Ectodermal cell (in vitro differentiated cells): ENCODE measurements around the gene RASSF8.
A peak's percentile ranks its signal among the peaks of the same experiment; 100 is the strongest.

Source experiments
- H3K27ac ChIP-seq: 2 replicates; pipeline ENCODE4 v1.7.0; 2013; ENCODE audit warnings: mild to moderate bottlenecking, low read depth, low read length; ENCODE audit not compliant: insufficient read depth, poor library complexity, severe bottlenecking
- H3K27me3 ChIP-seq: 2 replicates; pipeline ENCODE4 v1.7.0; 2013; ENCODE audit warnings: mild to moderate bottlenecking, low read length; ENCODE audit not compliant: insufficient read depth, control insufficient read depth, poor library complexity, severe bottlenecking
- H3K36me3 ChIP-seq: one replicate; pipeline ENCODE4 v1.7.0; 2013; ENCODE audit warnings: low read length; ENCODE audit not compliant: control insufficient read depth, insufficient read depth
- H3K4me1 ChIP-seq: one replicate; pipeline ENCODE4 v1.7.0; 2013; ENCODE audit warnings: low read length; ENCODE audit not compliant: control insufficient read depth, insufficient read depth
- H3K4me3 ChIP-seq: 2 replicates; pipeline ENCODE4 v1.7.0; 2013; ENCODE audit warnings: low read depth, low read length, control low read depth; ENCODE audit not compliant: insufficient read depth
- H3K9me3 ChIP-seq: 2 replicates; pipeline ENCODE4 v1.7.0; 2013; ENCODE audit warnings: mild to moderate bottlenecking, low read length, moderate library complexity; ENCODE audit not compliant: control insufficient read depth
- WGBS, 2 experiments: methylation state at CpG; one replicate each; pipeline ENCODE4 v1.1.7; 2013; ENCODE audit warnings: missing lambda C conversion rate in 2 of 2; 5-methylcytosine and 5-hydroxymethylcytosine counted together

RASSF8 gene

DNA sequence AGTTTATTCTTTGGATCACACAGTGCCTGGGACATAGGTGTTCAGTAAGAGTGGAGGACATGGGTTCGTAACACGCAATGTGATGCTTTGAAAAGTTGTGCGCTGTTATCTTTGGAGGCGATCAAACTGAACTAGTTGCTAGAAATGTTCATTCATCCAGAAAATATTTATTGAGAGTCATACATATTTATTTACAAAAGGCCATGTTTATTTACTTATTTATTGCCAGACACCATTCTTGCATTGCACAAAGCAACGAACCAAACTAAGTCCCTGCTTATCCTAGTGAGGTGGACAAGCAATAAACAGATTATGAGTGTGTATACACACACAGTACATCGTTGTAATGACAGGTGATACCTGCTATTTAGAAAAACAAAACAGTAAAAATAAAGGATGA lies 153.8 kb downstream of the RASSF8 start:
- H3K36me3 ChIP-seq: no peaks in the 10 kb centered on the region
- no peak overlapping the region for H3K4me3 ChIP-seq
- H3K4me1 ChIP-seq: peaks cover 18% of the 10 kb centered on the region
- H3K27ac ChIP-seq: no peak overlapping the region
- no peaks in the 10 kb centered on the region for H3K9me3 ChIP-seq
- WGBS, 2 experiments: 84 to 97% methylated on average over 4 to 6 of the region's 6 CpGs
- peaks cover 47% of the 10 kb centered on the region for H3K27me3 ChIP-seq

DNA sequence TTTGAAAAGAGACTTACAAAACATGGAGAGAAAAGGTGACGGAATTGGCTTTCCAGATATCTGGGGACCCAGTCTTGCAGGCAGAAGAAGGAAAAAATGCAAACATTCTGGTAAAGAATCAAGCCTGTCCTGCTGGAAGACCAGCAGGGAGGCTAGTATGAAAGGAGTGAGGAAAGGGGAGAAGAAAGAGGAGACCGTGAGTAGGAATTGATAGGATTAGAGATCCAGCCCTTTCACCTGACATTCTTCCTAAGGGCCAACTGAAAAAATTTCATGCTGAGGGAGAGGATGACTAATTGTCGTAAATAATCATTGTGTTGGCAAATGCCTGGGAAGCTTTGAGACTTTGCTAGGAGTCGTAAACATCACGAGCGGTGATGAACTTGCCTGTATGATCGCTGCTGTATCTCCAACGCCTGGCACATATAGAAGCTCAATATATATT lies 154.2 kb downstream of the RASSF8 start:
- no peak overlapping the region for H3K27ac ChIP-seq
- 3 to 5% methylated on average over 7 to 8 of the region's 8 CpGs for WGBS, 2 experiments
- H3K4me3 ChIP-seq: no peak overlapping the region
- H3K27me3 ChIP-seq: peaks cover 47% of the 10 kb centered on the region
- H3K36me3 ChIP-seq: no peaks in the 10 kb centered on the region
- peaks cover 18% of the 10 kb centered on the region for H3K4me1 ChIP-seq
- no peaks in the 10 kb centered on the region for H3K9me3 ChIP-seq

DNA sequence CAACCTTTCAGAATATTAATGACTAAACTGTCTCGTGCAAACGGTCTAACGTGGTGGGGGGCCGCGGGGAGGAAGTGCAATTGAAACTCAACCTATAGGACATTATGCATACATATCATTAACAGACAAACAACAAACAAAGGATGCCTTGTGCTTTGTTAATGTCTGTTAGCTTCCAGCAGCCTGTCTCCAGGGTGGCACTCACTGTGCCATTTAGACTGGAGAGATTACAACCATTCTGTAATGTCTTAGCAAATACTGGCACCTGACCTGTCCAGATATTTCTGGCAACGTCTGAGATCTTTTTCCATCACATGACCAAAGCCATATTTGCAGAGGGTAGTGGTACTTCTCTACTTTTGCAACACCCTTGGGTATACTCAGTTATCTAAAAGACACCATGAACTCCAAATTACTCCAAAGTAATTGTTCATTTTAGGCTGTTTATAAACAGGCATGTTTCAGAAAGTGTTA lies 154.7 kb downstream of the RASSF8 start:
- no peaks in the 10 kb centered on the region for H3K36me3 ChIP-seq
- H3K27me3 ChIP-seq: peaks cover 47% of the 10 kb centered on the region
- peak overlapping the region; percentile 54 for H3K4me3 ChIP-seq
- H3K27ac ChIP-seq: no peak overlapping the region
- WGBS, 2 experiments: 0 to 4% methylated on average over 6 of the region's 6 CpGs
- peaks cover 18% of the 10 kb centered on the region for H3K4me1 ChIP-seq
- no peaks in the 10 kb centered on the region for H3K9me3 ChIP-seq

DNA sequence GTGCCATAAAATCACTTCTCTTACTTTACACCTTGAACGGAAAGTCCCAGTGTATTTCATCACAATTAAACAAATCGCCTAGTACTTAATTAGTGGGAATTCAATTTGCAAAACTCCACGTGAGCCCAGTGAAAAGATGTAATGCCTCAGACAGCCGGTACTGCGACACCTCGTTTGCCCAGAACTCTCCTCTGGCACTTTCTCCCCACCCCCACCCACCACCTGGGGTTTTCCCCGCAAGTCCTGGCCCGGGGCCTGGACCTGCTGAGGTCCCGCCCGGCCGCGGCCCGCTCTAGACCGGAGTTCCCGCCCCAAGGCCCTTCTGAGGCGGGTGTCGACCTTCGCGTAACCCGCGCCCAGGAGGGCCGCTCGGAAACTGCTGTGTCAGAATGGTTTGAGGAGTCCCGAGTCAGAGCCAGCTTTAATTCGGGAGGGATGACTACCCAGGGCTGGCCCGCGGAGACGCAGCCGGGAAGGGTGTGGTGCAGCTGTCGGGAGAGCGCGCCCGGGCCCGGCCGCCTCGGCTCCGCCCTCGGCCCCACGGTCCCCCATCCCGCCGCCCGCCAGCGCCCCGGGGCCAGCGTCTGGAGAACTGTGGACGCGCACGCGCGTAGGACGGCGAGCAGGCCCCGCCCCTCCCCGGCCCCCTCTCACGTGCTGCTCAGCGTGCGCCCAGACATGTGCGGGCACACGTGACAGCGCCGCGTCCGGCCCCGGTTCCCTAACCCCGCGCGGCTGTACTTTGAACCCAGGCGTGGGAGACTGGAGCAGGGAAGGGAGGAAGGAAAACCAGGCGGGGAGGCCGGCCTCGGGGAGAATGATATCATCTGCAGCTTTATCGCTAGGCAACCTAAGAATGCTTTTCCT lies 155.6 kb downstream of the RASSF8 start:
- H3K4me3 ChIP-seq: peak overlapping the region; percentile 54
- peaks cover 47% of the 10 kb centered on the region for H3K27me3 ChIP-seq
- WGBS, 2 experiments: 0 to 1% methylated on average over 72 of the region's 72 CpGs
- H3K9me3 ChIP-seq: no peaks in the 10 kb centered on the region
- H3K27ac ChIP-seq: peak overlapping the region; percentile 30
- H3K36me3 ChIP-seq: no peaks in the 10 kb centered on the region
- peaks cover 18% of the 10 kb centered on the region for H3K4me1 ChIP-seq

DNA sequence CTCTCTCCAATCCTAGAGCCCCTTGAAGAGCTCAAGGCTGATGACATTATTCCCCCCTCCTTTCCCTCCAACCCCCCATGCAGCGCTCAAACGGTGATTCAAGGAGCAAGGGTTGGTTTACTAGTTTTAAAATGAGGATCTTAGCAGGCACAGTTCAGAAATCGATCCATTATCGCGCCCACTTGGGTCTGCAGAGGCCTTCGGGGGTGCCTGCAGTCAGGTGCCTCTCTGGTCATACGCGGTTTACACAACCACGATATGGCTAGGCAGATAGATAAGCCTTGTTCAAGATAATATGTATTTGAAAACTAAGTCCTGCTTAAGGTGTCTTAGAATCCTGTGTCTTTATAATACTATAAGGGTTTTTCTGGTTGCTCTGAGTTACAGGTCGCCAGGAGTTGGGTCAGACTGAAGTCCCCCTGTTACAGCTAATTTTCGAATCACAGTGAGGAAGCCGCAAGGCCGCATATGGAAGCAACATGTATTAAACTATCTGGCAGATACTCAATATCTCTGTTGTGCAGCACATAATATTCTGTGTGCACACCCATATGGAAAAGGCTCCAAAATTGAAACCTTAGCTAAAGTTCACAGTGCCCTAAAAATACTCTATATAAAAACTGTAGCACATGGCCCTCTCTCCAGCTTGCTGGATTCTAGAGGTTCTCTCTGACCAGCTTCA lies 156.4 kb downstream of the RASSF8 start:
- Histone ChIP-seq H3K27me3 (peaks cover 52% of the 10 kb centered on the region), H3K4me3 (peak overlapping the region; percentile 54), H3K36me3 (no peaks in the 10 kb centered on the region), H3K27ac (no peak overlapping the region), H3K4me1 (peaks cover 18% of the 10 kb centered on the region), H3K9me3 (no peaks in the 10 kb centered on the region)
- WGBS, 2 experiments: 58 to 60% methylated on average over 13 of the region's 13 CpGs

DNA sequence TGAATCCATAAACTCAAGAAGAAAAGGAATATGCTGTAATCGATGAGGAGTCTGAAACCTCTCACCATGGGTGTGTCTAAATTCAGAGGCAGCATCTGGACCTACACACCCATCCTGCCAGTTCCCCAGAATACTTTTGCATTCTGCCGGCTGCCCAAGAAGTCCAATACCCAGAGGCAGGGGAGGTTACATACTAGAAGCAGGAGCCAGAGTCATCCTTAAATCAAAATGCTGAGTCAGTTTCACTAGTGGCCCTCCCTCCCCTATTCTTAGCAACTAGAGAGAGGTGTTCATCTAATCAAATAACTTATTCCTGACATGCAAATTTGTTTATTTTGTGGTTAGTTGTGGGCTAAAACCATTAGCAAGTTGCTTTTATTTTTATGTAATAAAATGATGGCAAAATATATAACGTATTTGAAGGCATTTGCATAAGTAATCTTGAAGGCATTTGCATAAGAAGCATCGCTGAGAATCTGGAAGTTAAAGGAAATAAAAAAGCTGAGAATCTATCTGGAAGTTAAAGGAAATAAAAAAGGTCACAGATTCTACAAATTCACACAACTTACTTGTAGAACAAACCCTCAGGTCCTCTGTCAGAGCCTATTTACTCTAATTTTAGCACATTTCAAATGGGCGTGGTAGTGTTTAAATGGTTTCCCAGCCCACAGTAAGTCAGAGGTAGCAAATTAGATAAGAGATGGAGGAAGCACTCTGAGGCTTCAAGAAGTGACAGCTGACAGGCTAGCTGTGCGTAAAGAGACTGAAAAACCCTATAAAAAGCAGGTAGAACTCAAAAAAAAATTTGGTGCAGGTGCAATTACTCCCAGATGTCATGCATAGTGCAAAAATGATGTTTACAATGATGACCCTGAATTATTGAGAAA lies 158.6 kb downstream of the RASSF8 start:
- WGBS, 2 experiments: 60 to 66% methylated on average over 6 of the region's 6 CpGs
- no peak overlapping the region for H3K27ac ChIP-seq
- H3K9me3 ChIP-seq: no peaks in the 10 kb centered on the region
- no peak overlapping the region for H3K4me3 ChIP-seq
- H3K27me3 ChIP-seq: peaks cover 74% of the 10 kb centered on the region
- no peaks in the 10 kb centered on the region for H3K36me3 ChIP-seq
- peaks cover 23% of the 10 kb centered on the region for H3K4me1 ChIP-seq

DNA sequence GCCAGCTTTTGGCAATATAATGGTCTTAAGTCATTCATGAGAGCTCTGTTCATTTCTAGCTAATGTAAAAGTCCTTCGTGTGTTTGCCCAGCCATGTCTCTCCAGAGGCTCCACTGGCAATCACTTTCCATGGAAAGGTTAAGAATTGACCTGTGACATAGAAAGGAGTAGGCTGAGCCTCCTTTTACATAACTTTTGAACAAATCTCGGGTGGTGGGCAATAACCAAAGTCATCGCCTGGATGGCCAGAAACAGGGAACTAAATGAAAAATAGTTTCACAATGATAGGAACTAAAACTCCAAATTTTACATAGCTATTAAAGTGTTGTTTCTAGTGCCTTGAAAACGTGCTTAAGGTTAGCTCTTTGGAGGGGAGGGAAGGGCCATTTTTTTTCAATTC lies 159.8 kb downstream of the RASSF8 start:
- 81 to 95% methylated on average over 2 to 3 of the region's 4 CpGs for WGBS, 2 experiments
- peaks cover 75% of the 10 kb centered on the region for H3K27me3 ChIP-seq
- peaks cover 16% of the 10 kb centered on the region for H3K4me1 ChIP-seq
- no peaks in the 10 kb centered on the region for H3K36me3 ChIP-seq
- H3K27ac ChIP-seq: no peak overlapping the region
- no peaks in the 10 kb centered on the region for H3K9me3 ChIP-seq
- H3K4me3 ChIP-seq: no peak overlapping the region

DNA sequence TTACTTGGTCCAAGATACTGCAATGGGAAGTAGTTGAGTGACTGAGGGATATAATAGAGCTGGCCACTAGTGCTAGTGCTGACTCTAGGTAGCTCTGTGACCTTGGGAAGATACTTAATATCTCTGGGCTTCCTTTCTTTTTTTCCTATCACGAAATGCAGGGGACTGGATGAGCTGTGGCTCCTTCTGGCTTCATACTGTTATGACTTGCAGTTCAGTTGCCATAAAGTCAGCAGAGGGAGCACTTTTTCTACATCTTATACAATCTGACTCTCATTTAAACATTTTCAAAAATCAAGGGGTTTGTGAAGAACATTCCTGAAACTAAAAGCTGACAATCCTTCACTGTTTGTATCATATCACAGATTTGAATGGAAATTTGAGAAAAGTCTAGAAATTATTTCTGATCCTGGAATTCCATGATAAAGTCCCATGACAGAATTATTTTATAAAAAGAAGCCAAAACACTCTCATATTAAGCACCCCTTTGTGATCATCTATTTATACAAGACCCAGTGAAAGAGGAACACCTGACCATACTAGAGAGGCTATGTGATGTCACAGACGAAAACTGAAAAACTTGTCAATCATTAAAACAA lies 161.0 kb downstream of the RASSF8 start:
- Histone ChIP-seq H3K36me3 (no peaks in the 10 kb centered on the region), H3K27ac (no peak overlapping the region), H3K27me3 (peaks cover 77% of the 10 kb centered on the region), H3K9me3 (no peaks in the 10 kb centered on the region), H3K4me1 (peaks cover 15% of the 10 kb centered on the region), H3K4me3 (no peak overlapping the region)
- 38 to 47% methylated on average over 2 of the region's 2 CpGs for WGBS, 2 experiments

DNA sequence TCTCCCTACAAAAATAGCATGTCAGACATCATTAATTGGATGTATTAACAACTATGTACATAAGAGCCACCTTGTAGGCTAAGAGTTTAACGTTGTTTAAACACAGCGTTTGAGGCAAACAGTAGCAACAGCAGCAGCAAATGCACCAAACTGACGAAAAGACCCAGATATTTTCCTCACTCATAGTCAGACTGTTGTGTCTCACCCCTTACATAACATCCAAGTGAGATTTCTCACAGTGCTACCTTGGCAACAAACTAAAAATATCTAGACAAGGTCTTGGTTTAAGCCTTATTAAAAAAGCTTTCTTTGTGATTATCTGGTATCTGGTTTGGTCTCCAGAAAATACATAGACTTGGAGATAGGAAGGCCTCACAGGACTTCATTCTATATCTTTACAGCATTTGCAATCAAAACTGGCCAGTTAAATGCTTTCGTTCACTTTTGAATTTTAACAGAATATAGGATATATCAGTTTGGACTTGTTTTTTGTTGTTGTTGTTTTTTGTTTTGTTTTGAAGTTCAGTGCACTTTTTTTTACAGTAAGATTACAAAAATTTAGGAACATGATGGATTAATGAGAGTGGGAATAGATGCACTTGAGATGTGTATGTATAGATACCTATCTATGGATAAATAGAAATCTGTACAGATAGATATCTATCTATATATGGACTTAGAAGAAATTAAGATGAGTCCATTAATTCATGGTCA lies 162.2 kb downstream of the RASSF8 start:
- Histone ChIP-seq H3K9me3 (no peaks in the 10 kb centered on the region), H3K27ac (no peak overlapping the region), H3K4me1 (peaks cover 17% of the 10 kb centered on the region), H3K4me3 (no peak overlapping the region), H3K27me3 (peaks cover 77% of the 10 kb centered on the region), H3K36me3 (no peaks in the 10 kb centered on the region)
- 75 to 85% methylated on average over 3 to 4 of the region's 4 CpGs for WGBS, 2 experiments
